ENCODE results near the gene CTNNA3.

CTNNA3 gene

GRCh38 chr10:67299761-67300160, 396.2 kb downstream of the CTNNA3 start:
- no peak overlapping the region for H3K27ac ChIP-seq (ENCODE audit: low read length)
- H3K9me3 ChIP-seq (ENCODE audit: insufficient read depth, low read depth, low read length), result no peaks in the 10 kb centered on the region
- no peak overlapping the region for H3K4me3 ChIP-seq (ENCODE audit: low read length)
- no peaks in the 10 kb centered on the region for H3K36me3 ChIP-seq (ENCODE audit: insufficient read depth, low read depth, low read length)
- H3K27me3 ChIP-seq (ENCODE audit: insufficient read depth, low read length), result no peaks in the 10 kb centered on the region
- H3K9ac ChIP-seq (ENCODE audit: low read depth, low read length), result no peak overlapping the region
- H3K4me1 ChIP-seq (ENCODE audit: insufficient read depth, low read length), result no peaks in the 10 kb centered on the region

GRCh38 chr10:67297637-67298181, 398.3 kb downstream of the CTNNA3 start:
- Histone ChIP-seq H3K9ac (ENCODE audit: low read depth, low read length) (no peak overlapping the region), H3K9me3 (ENCODE audit: insufficient read depth, low read depth, low read length) (no peaks in the 10 kb centered on the region), H3K27me3 (ENCODE audit: insufficient read depth, low read length) (no peaks in the 10 kb centered on the region), H3K27ac (ENCODE audit: low read length) (no peak overlapping the region), H3K4me3 (ENCODE audit: low read length) (no peak overlapping the region), H3K36me3 (ENCODE audit: insufficient read depth, low read depth, low read length) (no peaks in the 10 kb centered on the region), H3K4me1 (ENCODE audit: insufficient read depth, low read length) (no peaks in the 10 kb centered on the region)

- Histone ChIP-seq H3K36me3 (ENCODE audit: insufficient read depth, low read depth, low read length) (no peaks in the 10 kb centered on the region), H3K27ac (ENCODE audit: low read length) (no peak overlapping the region), H3K4me1 (ENCODE audit: insufficient read depth, low read length) (no peaks in the 10 kb centered on the region), H3K9me3 (ENCODE audit: insufficient read depth, low read depth, low read length) (no peaks in the 10 kb centered on the region), H3K27me3 (ENCODE audit: insufficient read depth, low read length) (no peaks in the 10 kb centered on the region), H3K9ac (ENCODE audit: low read depth, low read length) (no peak overlapping the region), H3K4me3 (ENCODE audit: low read length) (no peak overlapping the region)
Measured at GRCh38 chr10:67296926-67297325, 399.1 kb downstream of the CTNNA3 start.

- H3K27ac ChIP-seq (ENCODE audit: low read length), result no peak overlapping the region
- H3K4me1 ChIP-seq (ENCODE audit: insufficient read depth, low read length), result peaks cover 10% of the 10 kb centered on the region; the same call in 1 of the 2 replicates
- no peak overlapping the region for H3K4me3 ChIP-seq (ENCODE audit: low read length)
- no peaks in the 10 kb centered on the region for H3K27me3 ChIP-seq (ENCODE audit: insufficient read depth, low read length)
- H3K9me3 ChIP-seq (ENCODE audit: insufficient read depth, low read depth, low read length), result no peaks in the 10 kb centered on the region
- H3K9ac ChIP-seq (ENCODE audit: low read depth, low read length), result no peak overlapping the region
- no peaks in the 10 kb centered on the region for H3K36me3 ChIP-seq (ENCODE audit: insufficient read depth, low read depth, low read length)
Measured at GRCh38 chr10:67288688-67289410, 407.1 kb downstream of the CTNNA3 start.

GRCh38 chr10:67284589-67284988, 411.4 kb downstream of the CTNNA3 start:
- Histone ChIP-seq H3K4me3 (ENCODE audit: low read length) (no peak overlapping the region), H3K36me3 (ENCODE audit: insufficient read depth, low read depth, low read length) (no peaks in the 10 kb centered on the region), H3K9me3 (ENCODE audit: insufficient read depth, low read depth, low read length) (no peaks in the 10 kb centered on the region), H3K9ac (ENCODE audit: low read depth, low read length) (no peak overlapping the region), H3K4me1 (ENCODE audit: insufficient read depth, low read length) (peaks cover 13% of the 10 kb centered on the region; the same call in 1 of the 2 replicates), H3K27me3 (ENCODE audit: insufficient read depth, low read length) (no peaks in the 10 kb centered on the region), H3K27ac (ENCODE audit: low read length) (no peak overlapping the region)

- Histone ChIP-seq H3K9me3 (ENCODE audit: insufficient read depth, low read depth, low read length) (no peaks in the 10 kb centered on the region), H3K27me3 (ENCODE audit: insufficient read depth, low read length) (no peaks in the 10 kb centered on the region), H3K27ac (ENCODE audit: low read length) (no peak overlapping the region), H3K36me3 (ENCODE audit: insufficient read depth, low read depth, low read length) (no peaks in the 10 kb centered on the region), H3K4me3 (ENCODE audit: low read length) (no peak overlapping the region), H3K9ac (ENCODE audit: low read depth, low read length) (no peak overlapping the region), H3K4me1 (ENCODE audit: insufficient read depth, low read length) (peaks cover 13% of the 10 kb centered on the region; the same call in 1 of the 2 replicates)
Measured at GRCh38 chr10:67282871-67283270, 413.1 kb downstream of the CTNNA3 start.

GRCh38 chr10:67280405-67280804, 415.6 kb downstream of the CTNNA3 start:
- H3K4me1 ChIP-seq (ENCODE audit: insufficient read depth, low read length), result peaks cover 13% of the 10 kb centered on the region; the same call in 1 of the 2 replicates
- H3K27ac ChIP-seq (ENCODE audit: low read length), result no peak overlapping the region
- no peaks in the 10 kb centered on the region for H3K9me3 ChIP-seq (ENCODE audit: insufficient read depth, low read depth, low read length)
- H3K27me3 ChIP-seq (ENCODE audit: insufficient read depth, low read length), result no peaks in the 10 kb centered on the region
- H3K36me3 ChIP-seq (ENCODE audit: insufficient read depth, low read depth, low read length), result no peaks in the 10 kb centered on the region
- H3K9ac ChIP-seq (ENCODE audit: low read depth, low read length), result no peak overlapping the region
- no peak overlapping the region; the same call in 1 of the 2 replicates for H3K4me3 ChIP-seq (ENCODE audit: low read length)

GRCh38 chr10:67277402-67277801, 418.6 kb downstream of the CTNNA3 start:
- Histone ChIP-seq H3K27me3 (ENCODE audit: insufficient read depth, low read length) (no peaks in the 10 kb centered on the region), H3K36me3 (ENCODE audit: insufficient read depth, low read depth, low read length) (no peaks in the 10 kb centered on the region), H3K9ac (ENCODE audit: low read depth, low read length) (no peak overlapping the region), H3K27ac (ENCODE audit: low read length) (no peak overlapping the region), H3K9me3 (ENCODE audit: insufficient read depth, low read depth, low read length) (no peaks in the 10 kb centered on the region), H3K4me3 (ENCODE audit: low read length) (no peak overlapping the region), H3K4me1 (ENCODE audit: insufficient read depth, low read length) (no peaks in the 10 kb centered on the region)

- no peak overlapping the region for H3K27ac ChIP-seq (ENCODE audit: low read length)
- no peak overlapping the region for H3K4me3 ChIP-seq (ENCODE audit: low read length)
- H3K9me3 ChIP-seq (ENCODE audit: insufficient read depth, low read depth, low read length), result no peaks in the 10 kb centered on the region
- no peaks in the 10 kb centered on the region for H3K4me1 ChIP-seq (ENCODE audit: insufficient read depth, low read length)
- no peaks in the 10 kb centered on the region for H3K27me3 ChIP-seq (ENCODE audit: insufficient read depth, low read length)
- no peak overlapping the region for H3K9ac ChIP-seq (ENCODE audit: low read depth, low read length)
- H3K36me3 ChIP-seq (ENCODE audit: insufficient read depth, low read depth, low read length), result no peaks in the 10 kb centered on the region
Measured at GRCh38 chr10:67269828-67270227, 426.2 kb downstream of the CTNNA3 start.

GRCh38 chr10:67268146-67268545, 427.8 kb downstream of the CTNNA3 start:
- Histone ChIP-seq H3K4me3 (ENCODE audit: low read length) (no peak overlapping the region), H3K9me3 (ENCODE audit: insufficient read depth, low read depth, low read length) (no peaks in the 10 kb centered on the region), H3K4me1 (ENCODE audit: insufficient read depth, low read length) (no peaks in the 10 kb centered on the region), H3K27me3 (ENCODE audit: insufficient read depth, low read length) (no peaks in the 10 kb centered on the region), H3K36me3 (ENCODE audit: insufficient read depth, low read depth, low read length) (no peaks in the 10 kb centered on the region), H3K27ac (ENCODE audit: low read length) (no peak overlapping the region), H3K9ac (ENCODE audit: low read depth, low read length) (no peak overlapping the region)

- no peak overlapping the region for H3K27ac ChIP-seq (ENCODE audit: low read length)
- H3K9ac ChIP-seq (ENCODE audit: low read depth, low read length), result no peak overlapping the region
- H3K4me3 ChIP-seq (ENCODE audit: low read length), result no peak overlapping the region
- no peaks in the 10 kb centered on the region for H3K4me1 ChIP-seq (ENCODE audit: insufficient read depth, low read length)
- no peaks in the 10 kb centered on the region for H3K27me3 ChIP-seq (ENCODE audit: insufficient read depth, low read length)
- no peaks in the 10 kb centered on the region for H3K36me3 ChIP-seq (ENCODE audit: insufficient read depth, low read depth, low read length)
- no peaks in the 10 kb centered on the region for H3K9me3 ChIP-seq (ENCODE audit: insufficient read depth, low read depth, low read length)
Measured at GRCh38 chr10:67262675-67263074, 433.3 kb downstream of the CTNNA3 start.

GRCh38 chr10:67261300-67261797, 434.6 kb downstream of the CTNNA3 start:
- Histone ChIP-seq H3K4me1 (ENCODE audit: insufficient read depth, low read length) (no peaks in the 10 kb centered on the region), H3K9ac (ENCODE audit: low read depth, low read length) (no peak overlapping the region), H3K27ac (ENCODE audit: low read length) (no peak overlapping the region), H3K9me3 (ENCODE audit: insufficient read depth, low read depth, low read length) (no peaks in the 10 kb centered on the region), H3K27me3 (ENCODE audit: insufficient read depth, low read length) (no peaks in the 10 kb centered on the region), H3K36me3 (ENCODE audit: insufficient read depth, low read depth, low read length) (no peaks in the 10 kb centered on the region), H3K4me3 (ENCODE audit: low read length) (no peak overlapping the region)
